T-helper 1 cell (primary cell): ENCODE data around the gene LCE3B.

Experiments used
- DNase-seq, 5 donors: peaks; one replicate each; pipeline ENCODE4 v3.0.0-alpha.2; 2012 to 2020

Gene LCE3B

GRCh38 chr1:152663098-152663497 lies 49.5 kb downstream of the LCE3B start, which contains the start of gene LCE2D:
Gene LCE2D (plus strand): TSS chr1:152663380. CDS start chr1:152664106, 726 bp downstream.
- DNase-seq = no peak
